IMR-90 (cell line): ENCODE measurements around the gene SYT10.

Source experiments
- CEBPB ChIP-seq: IDR thresholded peaks from 2 replicates; pipeline ENCODE4 v1.6.1; 2012; ENCODE audit warnings: low read depth, low read length, improper control_type of control experiment
- CTCF ChIP-seq: conservative IDR thresholded peaks from 2 replicates; pipeline ENCODE4 v1.5.1; 2012; ENCODE audit warnings: mild to moderate bottlenecking, low read depth, low read length, improper control_type of control experiment
- MAFK ChIP-seq: IDR thresholded peaks from 2 replicates; pipeline ENCODE4 v1.6.1; 2012; ENCODE audit warnings: low read depth, low read length, improper control_type of control experiment
- POLR2A ChIP-seq: IDR thresholded peaks from 2 replicates; pipeline ENCODE4 v1.6.1; 2012; ENCODE audit warnings: mild to moderate bottlenecking, low read depth, low read length
- SMC3 ChIP-seq: fragments of 150-350 bp; IDR thresholded peaks from 2 replicates; pipeline ENCODE4 v1.6.1; 2016; ENCODE audit warnings: low read depth, mild to moderate bottlenecking, antibody characterized with exemption, low read length, moderate library complexity
- USF2 ChIP-seq: fragments of 150-350 bp; IDR thresholded peaks from 2 replicates; pipeline ENCODE4 v1.6.1; 2017; ENCODE audit warnings: mild to moderate bottlenecking, antibody characterized with exemption, low read length, low read depth

- TF ChIP-seq MAFK (no peak), CTCF (no peak), POLR2A (no peak), USF2 (no peak), CEBPB (no peak), SMC3 (no peak)
These were observed 12.5 kb downstream of the SYT10 start for GRCh38 chr12:33427071-33427470.
